Esophagus muscularis mucosa (tissue), 3 donors: Measurements from ENCODE around the gene TMEM135.

Source experiments
- CTCF ChIP-seq, 3 experiments: fragments of 200-600 bp in 2 of 3; fragments of 450-650 bp in 1 of 3; sonication (generic) in 2 of 3; IDR thresholded peaks; one replicate each; pipeline ENCODE4 v1.5.1; 2017 to 2019; ENCODE audit warnings: antibody characterized with exemption in 3 of 3, mild to moderate bottlenecking in 2 of 3, moderate library complexity in 1 of 3
- POLR2A ChIP-seq: fragments of 450-650 bp; IDR thresholded peaks from one replicate; pipeline ENCODE4 v1.6.1; 2017; ENCODE audit warnings: antibody characterized with exemption, moderate library complexity, mild to moderate bottlenecking, low read depth

GRCh38 chr11:87258171-87258833 lies 220.6 kb downstream of the TMEM135 start:
- no peak for TF ChIP-seq POLR2A
- TF ChIP-seq CTCF (IDR thresholded peaks at IDR 0.05): no peak
